Eye (tissue), 1 donor: ENCODE data around the gene C1orf105.
"Not testable (repeated sequence)": the region's sequence is repeated elsewhere in the genome, so short reads cannot be mapped to it uniquely, and the experiment has no call there.

Experiments used
- DNase-seq: peaks from one replicate; pipeline ENCODE4 v3.0.0-alpha.2; 2015

Gene C1orf105

DNA sequence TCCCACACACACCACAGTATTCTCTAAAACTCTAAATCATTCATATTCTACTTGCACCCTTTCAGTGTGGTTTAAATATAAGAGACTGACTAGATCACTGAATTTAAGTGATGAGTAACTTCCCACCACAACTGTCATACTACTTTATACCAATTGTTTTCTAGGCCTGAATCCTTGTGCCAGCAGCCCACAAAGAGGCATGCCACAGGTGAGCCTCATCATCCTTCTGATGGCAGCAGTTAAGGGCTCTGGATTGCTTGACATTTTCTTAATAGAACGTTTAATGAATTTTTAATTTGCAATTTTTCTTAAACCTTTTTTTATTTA lies 9.6 kb downstream of the C1orf105 start:
- DNase-seq: no peak

DNA sequence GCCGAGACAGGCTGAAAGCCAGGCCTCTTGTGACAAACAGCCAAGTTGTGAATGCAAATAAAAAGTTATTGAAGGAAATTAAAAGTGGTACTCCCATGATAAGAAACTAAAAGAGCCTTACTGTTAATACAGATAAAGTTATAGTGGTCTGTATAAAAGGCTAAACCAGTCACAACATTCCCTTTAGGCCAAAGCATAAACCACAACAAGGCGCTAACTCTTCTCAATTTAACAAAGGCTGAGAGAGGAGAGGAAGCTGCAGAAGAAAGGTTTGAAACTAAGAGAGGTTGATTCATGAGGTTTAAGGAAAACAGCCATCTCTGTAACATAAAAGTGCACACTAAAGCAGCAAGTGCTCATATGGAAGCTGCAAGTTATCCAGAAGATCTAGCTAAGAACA lies 10.7 kb downstream of the C1orf105 start:
- DNase-seq: no peak

GRCh38 chr1:172431721-172432192 lies 11.3 kb downstream of the C1orf105 start:
- DNase-seq: no peak

DNA sequence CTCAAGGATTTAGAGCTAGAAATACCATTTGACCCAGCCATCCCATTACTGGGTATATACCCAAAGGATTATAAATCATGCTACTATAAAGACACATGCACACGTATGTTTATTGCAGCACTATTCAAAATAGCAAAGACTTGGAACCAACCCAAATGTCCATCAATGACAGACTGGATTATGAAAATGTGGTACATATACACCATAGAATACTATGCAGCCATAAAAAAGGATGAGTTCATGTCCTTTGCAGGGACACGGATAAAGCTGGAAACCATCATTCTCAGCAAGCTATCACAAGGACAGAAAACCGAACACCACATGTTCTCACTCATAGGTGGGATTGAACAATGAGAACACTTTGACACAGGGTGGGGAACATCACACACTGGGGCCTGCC lies 16.7 kb downstream of the C1orf105 start:
- not testable (repeated sequence) for DNase-seq

GRCh38 chr1:172442404-172442803 lies 21.9 kb downstream of the C1orf105 start:
- DNase-seq: no peak

- DNase-seq: no peak
These were observed 22.5 kb downstream of the C1orf105 start for GRCh38 chr1:172442843-172443565.

DNA sequence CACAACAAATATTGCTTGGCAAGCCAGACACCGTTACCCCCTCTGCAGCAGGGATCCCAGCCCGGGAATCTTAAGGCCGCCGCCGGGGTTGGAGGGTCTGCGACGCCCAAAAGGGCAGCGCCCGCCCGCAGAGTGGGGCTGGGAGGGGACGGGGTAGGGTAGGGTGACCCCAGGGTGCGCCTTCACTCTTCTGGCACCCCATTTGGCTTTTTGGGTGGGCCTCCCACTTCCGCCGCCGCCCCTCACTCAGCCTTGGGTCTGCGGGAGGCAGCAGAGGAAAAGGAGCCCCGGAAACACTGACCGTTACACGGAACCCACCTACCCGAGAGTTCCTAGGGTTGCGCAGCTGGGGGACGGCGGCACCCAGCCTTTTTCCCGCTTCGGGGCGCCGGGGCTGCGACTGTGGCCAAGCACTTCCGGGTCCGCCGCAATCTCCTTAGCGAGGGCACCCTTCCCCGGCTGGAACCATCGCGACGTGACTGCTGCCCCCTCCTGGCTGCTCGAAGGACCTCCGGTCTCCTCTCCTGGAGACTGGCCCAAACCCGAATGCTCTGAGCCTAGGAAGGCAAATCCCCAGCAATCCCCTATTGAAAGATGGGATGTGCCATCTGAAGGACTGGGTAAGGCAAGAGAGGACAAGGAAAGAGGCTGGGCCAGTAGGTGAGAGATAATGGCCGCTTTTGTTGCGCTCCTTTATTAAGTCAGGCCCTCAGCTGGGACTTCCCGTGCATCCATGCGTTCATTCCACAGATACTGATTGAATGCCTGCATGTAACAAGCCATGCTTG lies 23.4 kb downstream of the C1orf105 start, which contains the start of gene PIGC:
PIGC (minus strand) TSS at position 404 of the 788 bp plus-strand sequence. CDS start 1,447 bp downstream, outside the sequence.
- peak; percentile 95 for DNase-seq

GRCh38 chr1:172446547-172446946 lies 26.1 kb downstream of the C1orf105 start:
- DNase-seq: no peak

GRCh38 chr1:172447641-172448040 lies 27.2 kb downstream of the C1orf105 start:
- DNase-seq: no peak

DNA sequence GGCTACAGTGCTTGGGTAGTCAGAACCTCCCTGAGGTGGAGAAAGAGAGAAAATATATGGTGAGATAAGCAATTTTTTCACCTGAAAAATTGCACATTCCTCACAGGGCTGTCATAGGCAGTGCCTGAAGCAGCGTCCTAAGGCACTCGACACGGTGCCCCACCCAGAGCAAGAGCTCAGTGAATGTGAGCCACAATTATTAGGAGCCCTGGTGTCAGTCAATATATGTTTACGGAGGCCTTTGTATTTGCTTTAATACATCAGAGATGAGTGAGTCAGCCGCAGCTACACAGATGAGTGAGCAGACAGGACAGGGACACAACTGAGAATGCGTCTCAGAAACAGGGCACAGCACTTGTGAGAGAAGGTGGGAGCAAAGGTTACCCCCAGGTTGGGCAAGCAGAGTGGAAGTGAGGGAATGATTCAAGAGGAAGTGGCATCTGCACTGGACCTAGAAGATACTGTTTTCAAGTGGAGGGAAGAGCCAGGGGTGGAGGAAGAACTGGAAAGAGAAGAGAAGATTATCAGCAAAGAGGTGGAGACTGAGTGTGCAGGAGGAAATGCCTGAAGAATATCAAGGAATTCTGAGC lies 28.6 kb downstream of the C1orf105 start:
- no peak for DNase-seq

- peak; percentile 83 for DNase-seq
These were observed 29.4 kb downstream of the C1orf105 start for GRCh38 chr1:172449585-172450523.

GRCh38 chr1:172450524-172450885 lies 30.0 kb downstream of the C1orf105 start:
- DNase-seq: no peak

GRCh38 chr1:172451002-172451443 lies 30.5 kb downstream of the C1orf105 start:
- no peak for DNase-seq

- DNase-seq: peak; percentile 44
These were observed 32.2 kb downstream of the C1orf105 start for GRCh38 chr1:172452536-172453152.

DNA sequence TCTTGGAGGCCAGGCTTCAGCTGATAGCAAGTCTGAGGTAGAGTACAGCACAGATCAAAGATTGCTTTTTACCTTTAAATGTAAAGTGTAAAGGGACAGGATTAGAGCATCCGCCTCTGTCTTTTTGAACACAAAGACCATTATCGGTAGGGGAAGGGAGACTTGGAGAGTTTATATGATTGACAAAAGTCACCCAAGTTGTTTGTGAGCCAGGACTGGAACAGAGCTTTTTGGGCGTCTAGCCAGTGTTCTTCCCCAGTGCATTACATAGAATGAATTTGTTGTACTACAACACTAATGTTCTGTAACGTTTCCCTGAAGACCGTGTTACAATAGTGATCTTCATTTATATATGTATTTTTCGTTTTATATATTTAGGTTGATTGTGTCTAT lies 32.7 kb downstream of the C1orf105 start:
- no peak for DNase-seq

DNA sequence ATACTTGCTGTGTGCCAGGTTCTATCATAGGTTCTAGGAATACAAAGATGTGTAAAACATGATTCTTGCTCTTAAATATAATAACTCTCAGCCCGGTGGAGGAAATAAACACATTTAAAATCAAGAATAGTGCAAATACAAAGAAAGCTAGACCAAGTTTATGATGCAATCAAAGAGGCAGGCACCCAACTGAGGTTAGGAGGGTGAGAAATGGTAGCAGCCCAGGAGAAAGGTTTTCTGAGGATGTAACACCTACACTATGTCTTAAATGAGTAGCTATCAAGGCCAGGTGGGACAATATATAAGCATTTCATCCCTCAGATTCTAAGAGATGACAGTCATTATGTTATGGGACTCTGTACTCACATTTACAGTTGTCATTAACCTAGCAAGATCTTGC lies 33.1 kb downstream of the C1orf105 start:
- no peak for DNase-seq

DNA sequence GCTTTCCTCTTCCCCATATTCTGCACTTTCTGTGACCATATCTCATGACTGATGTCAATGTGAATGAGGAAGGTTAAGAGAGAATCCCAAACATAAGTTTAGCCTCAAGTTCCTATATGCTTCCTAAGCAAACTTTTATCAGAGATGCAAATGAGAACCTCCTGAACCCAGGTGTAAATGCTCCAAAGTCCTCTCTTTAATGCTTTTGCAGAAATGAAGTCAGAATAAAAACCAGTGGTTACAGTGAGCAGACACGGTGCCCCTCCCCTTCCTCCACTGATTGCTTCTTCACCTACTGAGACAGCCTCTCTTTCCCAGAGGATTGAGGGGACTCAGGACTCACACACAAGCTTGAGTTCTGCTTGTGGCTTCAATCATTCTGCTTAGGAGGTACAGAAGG lies 35.0 kb downstream of the C1orf105 start:
- no peak for DNase-seq

- no peak for DNase-seq
These were observed 35.9 kb downstream of the C1orf105 start for GRCh38 chr1:172456344-172456769.

GRCh38 chr1:172457479-172458130 lies 37.1 kb downstream of the C1orf105 start:
- DNase-seq: no peak

- no peak for DNase-seq
These were observed 39.7 kb downstream of the C1orf105 start for GRCh38 chr1:172460177-172460576.

DNA sequence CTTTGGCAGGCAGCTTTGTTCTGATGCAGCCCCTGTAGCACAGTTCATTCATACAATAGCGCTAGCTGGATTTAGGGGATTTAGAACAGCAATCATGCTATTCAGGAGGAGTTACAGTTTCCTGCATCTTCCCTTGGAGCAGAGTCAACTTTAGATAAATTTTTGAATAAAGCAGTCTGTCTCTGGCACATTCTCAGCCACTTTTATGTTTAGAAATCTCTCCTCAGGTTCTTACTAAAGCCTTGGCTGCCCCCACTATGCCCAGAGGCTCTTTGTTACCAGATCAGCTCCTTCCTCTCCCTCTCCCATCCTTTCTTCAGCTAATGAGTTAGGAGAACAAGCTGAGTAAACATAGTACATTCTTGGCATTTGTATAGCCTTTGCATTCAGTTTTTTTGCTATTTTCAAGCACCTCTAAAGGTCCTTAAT lies 40.4 kb downstream of the C1orf105 start:
- DNase-seq: peak; percentile 45

- DNase-seq: no peak
These were observed 45.1 kb downstream of the C1orf105 start for GRCh38 chr1:172465617-172466016.
